HG02943 (cell line): Measurements from ENCODE around the gene CTR9.

Source experiments
- ATAC-seq: cut with Tn5 transposase; IDR thresholded peaks from one replicate; pipeline ENCODE4 v1.9.1; 2021; ENCODE audit warnings: mild to moderate bottlenecking, low read depth, moderate library complexity; ENCODE audit not compliant: unreplicated experiment

The CTR9 gene

GRCh38 chr11:10779086-10779485 is 28.0 kb downstream of the CTR9 start:
- no peak for ATAC-seq

GRCh38 chr11:10780040-10780439 is 29.0 kb downstream of the CTR9 start:
- no peak for ATAC-seq

GRCh38 chr11:10784232-10785145 is 33.4 kb downstream of the CTR9 start:
- no peak for ATAC-seq

- no peak for ATAC-seq
These were observed 34.1 kb downstream of the CTR9 start for GRCh38 chr11:10785146-10785474.

GRCh38 chr11:10786451-10786850 is 35.4 kb downstream of the CTR9 start:
- ATAC-seq = no peak

DNA sequence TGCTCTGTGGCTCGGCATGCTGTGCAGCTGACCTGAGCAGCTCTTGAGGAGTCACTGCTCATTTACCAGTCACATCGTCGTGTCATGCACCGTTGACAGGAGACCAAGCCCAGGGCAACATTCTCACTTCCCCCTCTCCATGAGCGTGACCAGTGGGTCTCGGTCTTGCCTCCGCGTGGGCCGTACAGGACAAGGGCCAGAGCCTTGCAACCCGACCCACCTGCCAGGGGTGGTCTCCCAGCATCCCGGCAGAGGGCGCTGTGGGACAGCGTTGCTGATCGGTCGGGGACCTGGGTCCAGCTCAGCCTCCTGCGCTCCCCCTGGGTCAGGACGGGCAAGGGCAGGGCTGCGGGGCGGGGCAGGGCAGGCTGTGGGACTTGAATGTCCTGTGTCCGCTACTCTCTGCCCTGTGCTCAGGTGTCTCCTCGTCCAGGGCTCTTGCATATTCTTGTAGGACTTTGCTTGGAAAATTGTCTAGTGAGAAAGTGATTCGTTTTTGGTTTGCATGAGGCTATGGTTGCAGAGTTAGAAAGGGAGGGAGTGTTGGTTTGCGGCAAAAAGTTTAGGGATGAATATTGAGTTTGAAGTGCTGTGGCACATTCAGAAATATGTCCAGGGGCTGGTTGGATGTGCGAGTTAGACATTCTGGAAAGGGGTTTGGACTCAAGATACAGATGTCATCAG is 41.5 kb downstream of the CTR9 start:
- ATAC-seq = no peak

DNA sequence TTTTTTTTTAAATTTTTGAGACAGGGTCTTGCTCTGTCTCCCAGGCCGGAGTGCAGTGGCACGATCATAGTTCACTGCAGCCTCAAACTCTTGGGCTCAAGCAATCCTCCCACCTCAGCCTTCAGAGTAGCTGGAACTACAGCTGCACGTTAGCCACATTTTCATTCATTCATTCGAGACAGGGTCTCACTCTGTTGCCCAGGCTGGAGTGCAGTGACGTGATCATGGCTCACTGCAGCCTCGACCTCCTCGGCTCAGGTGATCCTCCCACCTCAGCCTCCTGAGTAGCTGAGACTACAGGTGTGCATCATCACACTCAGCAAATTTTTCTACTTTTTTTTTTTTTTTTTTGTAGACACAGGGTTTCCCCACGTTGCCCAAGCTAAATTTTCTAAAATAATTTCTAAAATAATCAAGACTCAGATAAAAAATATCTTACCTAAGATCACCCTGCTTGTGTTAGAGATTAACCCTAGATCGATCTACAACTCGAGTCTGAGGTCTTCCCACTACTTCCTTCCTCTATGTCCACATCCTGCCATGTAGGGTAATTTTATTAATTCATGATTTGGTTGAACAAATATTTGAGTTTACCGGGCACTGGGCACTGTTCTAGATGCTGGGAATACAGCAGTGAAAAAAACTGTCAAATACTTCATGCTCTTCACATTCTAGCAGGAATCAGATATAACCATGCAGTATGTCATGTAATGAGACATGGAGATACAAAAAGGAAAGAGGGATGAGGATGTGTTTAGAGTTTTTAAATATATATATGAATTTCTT is 42.6 kb downstream of the CTR9 start:
- ATAC-seq = no peak

GRCh38 chr11:10796191-10796590 is 45.1 kb downstream of the CTR9 start:
- ATAC-seq = no peak

- ATAC-seq = no peak
These were observed 46.0 kb downstream of the CTR9 start for GRCh38 chr11:10797001-10797400.

DNA sequence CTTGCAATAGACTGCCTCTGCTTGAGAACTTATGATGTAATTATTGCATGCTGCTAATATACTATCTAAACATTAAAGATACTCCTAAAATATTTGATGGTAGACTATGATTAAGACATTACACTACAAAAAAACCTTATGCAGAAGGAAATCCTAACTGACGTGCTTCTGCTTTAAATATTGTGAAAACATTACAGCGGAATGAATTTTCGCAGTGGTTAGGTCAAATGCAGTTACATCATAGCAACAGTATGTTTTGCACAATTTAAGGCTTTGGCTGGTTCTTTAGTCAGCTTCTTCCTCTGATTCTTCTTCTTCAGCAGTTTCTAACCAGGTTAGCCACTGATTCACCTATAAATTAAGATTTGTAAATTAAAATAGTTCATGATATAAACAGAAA is 46.5 kb downstream of the CTR9 start:
- no peak for ATAC-seq

DNA sequence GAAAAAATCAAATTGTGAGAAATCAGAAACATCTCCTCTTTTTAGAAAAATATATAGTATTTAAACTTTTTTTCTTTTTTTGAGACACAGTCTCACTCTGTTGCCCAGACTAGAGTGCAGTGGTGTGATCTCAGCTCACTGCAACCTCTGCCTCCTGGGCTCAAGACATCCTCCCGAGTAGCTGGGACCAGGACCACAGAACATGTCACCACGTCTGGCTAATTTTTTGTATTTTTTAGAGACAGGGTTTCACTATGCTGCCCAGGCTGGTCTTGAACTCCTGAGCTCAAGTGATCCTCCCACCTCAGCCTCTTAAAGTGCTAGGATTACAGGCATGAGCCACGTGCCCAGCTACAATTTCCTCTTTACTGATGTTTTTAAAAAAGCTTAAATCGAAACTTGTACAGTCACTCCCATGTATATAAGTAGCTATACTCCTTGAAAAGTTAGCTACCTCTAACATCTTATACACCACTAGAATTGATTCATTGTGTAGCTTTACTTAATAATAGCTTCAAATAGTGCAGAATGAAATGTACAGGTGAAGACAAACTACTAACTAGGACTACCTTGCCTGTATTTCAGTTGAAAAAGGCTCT is 47.4 kb downstream of the CTR9 start:
- no peak for ATAC-seq

GRCh38 chr11:10800292-10800691 is 49.2 kb downstream of the CTR9 start:
- no peak for ATAC-seq

DNA sequence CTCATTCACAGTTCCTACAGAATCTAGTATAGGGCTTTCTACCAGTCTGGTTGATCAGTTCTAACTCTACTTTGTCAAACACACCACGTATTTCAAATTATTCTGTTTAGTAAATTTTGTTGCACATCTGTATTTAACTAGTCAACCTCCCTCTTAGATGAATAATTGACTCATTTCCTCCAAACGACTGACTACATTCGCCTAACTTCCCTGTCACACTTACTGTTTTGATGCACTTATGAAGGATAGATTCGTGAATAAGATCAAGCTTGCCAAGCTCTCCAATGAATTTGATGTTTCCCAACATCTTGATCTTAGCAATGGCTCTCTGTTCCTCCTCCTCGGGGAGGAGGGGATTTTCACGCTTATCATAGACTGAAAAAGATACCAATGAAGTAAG is 52.6 kb downstream of the CTR9 start:
- ATAC-seq = no peak

DNA sequence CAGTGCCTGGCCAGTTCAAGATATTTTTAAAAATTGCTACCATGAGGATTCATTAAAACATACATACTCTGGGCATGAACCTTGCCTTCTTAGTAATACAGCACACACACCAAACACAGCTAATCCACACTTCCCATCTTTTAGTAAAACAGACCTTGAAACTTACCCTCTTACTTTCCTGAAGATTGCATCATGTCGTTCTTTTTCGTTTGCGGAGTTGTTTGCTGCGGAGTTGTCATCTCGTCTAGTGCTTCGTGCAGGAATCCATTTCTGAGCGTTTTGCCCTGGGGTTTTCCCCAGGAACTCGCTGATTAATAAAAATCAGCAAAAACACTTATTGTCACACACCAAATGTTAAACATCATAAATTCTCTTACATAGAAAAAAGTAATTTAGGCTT is 54.7 kb downstream of the CTR9 start:
- no peak for ATAC-seq

- ATAC-seq = no peak
These were observed 55.2 kb downstream of the CTR9 start for GRCh38 chr11:10806206-10806605.

- ATAC-seq = no peak
These were observed 56.6 kb downstream of the CTR9 start for GRCh38 chr11:10807493-10808234.

DNA sequence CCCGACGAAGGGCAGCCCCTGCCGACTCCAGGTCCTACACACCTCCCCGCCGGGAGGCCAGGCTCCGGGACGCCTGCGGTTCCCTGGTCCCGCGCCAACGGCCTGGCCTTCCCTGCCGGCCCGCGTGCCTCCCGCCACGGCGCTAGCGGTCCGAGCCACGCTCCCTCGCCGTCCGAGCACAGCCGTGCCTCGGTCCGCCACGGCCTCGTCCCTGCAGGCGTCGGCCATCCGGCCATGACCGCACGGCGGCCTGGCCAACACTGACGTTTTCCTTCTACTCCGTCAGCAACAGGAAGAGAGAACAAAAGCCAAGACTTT is 57.1 kb downstream of the CTR9 start:
- ATAC-seq = peak; percentile 22

GRCh38 chr11:10808553-10809372 is 57.7 kb downstream of the CTR9 start, which contains the start of gene EIF4G2:
EIF4G2 (minus strand) TSS chr11:10808926.
- ATAC-seq = peak; percentile 89

DNA sequence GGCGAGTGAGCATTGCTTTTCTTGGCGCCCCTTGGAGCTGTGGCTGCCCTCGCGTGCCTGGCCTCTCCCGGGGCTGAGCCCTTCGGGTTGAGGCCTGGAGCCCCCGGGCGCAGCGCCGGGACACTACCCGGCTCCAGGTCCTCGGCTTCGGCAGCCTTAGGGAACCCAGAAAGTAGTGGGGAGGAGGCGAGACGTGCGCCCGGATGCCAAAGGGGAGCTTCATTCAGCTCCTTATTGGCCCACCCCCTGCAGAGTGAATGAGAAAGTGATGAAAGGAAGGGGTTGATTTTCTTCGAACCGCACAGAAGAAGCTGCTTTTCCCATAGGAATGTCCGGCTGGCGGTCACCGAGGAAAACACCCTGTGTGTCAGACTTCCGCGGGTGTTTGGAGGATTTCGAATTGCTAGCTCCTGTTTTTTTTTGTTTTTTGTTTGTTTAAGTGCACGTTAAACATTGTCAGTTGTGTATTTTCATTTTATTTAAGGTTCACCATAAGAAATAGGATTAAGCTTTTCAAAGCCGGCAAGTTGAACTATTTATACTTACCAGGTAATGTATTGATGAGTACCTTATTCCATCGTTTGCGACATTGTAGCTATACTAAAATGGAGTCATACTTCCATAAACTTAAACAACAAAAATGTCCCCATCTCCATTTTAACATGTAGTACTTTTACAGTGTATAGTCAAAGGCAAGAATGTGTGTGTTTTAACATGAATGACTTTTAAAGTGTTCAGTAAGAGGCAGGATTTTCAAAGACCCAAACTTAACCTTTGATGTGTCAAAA is 58.5 kb downstream of the CTR9 start:
- ATAC-seq = peak; percentile 22
